Ascending aorta (tissue), 2 donors: ENCODE measurements around the gene FHL1. TPM values are rescaled to one million over a fixed set of nuclear protein-coding genes. Genes with fewer than 3 reads are reported as not detected.
"Not testable (repeated sequence)": the region's sequence is repeated elsewhere in the genome, so short reads cannot be mapped to it uniquely, and the experiment has no call there.

Source experiments
- DNase-seq, 2 donors: peaks; one replicate each; pipeline ENCODE4 v3.0.0-alpha.2; 2019; ENCODE audit warnings: low spot score in 2 of 2
- H3K27ac ChIP-seq, 2 donors: fragments of 200-600 bp; sonication (generic); one replicate each; pipeline ENCODE4 v1.5.1; 2016 to 2017; ENCODE audit warnings: mild to moderate bottlenecking in 1 of 2
- H3K27me3 ChIP-seq: fragments of 200-600 bp; sonication (generic); one replicate; pipeline ENCODE4 v1.5.1; 2017
- H3K36me3 ChIP-seq, 2 donors: fragments of 200-600 bp; sonication (generic); one replicate each; pipeline ENCODE4 v1.5.1; 2016
- H3K4me1 ChIP-seq, 2 donors: fragments of 200-600 bp; sonication (generic); one replicate each; pipeline ENCODE4 v1.5.1; 2016 to 2017; ENCODE audit warnings: mild to moderate bottlenecking in 1 of 2
- H3K4me3 ChIP-seq, 2 donors: fragments of 200-600 bp; sonication (generic); one replicate each; pipeline ENCODE4 v1.5.1; 2016 to 2017; ENCODE audit warnings: mild to moderate bottlenecking in 1 of 2
- H3K9me3 ChIP-seq, 2 donors: fragments of 200-600 bp; sonication (generic); one replicate each; pipeline ENCODE4 v1.5.1; 2016
- intact Hi-C: fragments of 100-400 bp; cut with DNase I; formaldehyde crosslinking; loops from one replicate; pipeline ENCODE4 v1.15.1; 2023
- total RNA-seq: library from RNA; depleted of rRNA; stranded (reverse); fragments of >200 nt; gene quantifications from one replicate; pipeline ENCODE4 v1.1.0, GENCODE V29; 2016
- TF ChIP-seq, protein P1 (sequence below), 3 experiments: fragments of 200-600 bp in 2 of 3; fragments of 450-650 bp in 1 of 3; sonication (generic) in 2 of 3; IDR thresholded peaks; one replicate each; pipeline ENCODE4 v1.5.1; 2016 to 2019; ENCODE audit warnings: antibody characterized with exemption in 3 of 3, mild to moderate bottlenecking in 1 of 3, moderate library complexity in 1 of 3

FHL1 gene
- total RNA-seq, 1 donor from 2014 or later: 850 TPM

- no peaks in the 10 kb centered on the region for H3K9me3 ChIP-seq
- H3K27ac ChIP-seq: peak overlapping the region; percentile 78 to 81
- no peak for DNase-seq
- TF ChIP-seq, protein P1, sequence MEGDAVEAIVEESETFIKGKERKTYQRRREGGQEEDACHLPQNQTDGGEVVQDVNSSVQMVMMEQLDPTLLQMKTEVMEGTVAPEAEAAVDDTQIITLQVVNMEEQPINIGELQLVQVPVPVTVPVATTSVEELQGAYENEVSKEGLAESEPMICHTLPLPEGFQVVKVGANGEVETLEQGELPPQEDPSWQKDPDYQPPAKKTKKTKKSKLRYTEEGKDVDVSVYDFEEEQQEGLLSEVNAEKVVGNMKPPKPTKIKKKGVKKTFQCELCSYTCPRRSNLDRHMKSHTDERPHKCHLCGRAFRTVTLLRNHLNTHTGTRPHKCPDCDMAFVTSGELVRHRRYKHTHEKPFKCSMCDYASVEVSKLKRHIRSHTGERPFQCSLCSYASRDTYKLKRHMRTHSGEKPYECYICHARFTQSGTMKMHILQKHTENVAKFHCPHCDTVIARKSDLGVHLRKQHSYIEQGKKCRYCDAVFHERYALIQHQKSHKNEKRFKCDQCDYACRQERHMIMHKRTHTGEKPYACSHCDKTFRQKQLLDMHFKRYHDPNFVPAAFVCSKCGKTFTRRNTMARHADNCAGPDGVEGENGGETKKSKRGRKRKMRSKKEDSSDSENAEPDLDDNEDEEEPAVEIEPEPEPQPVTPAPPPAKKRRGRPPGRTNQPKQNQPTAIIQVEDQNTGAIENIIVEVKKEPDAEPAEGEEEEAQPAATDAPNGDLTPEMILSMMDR (IDR thresholded peaks at IDR 0.05): peak; percentile 27 to 52 (median 30)
- H3K36me3 ChIP-seq: no peaks in the 10 kb centered on the region
- intact Hi-C loops: loop anchor here (2.0 to 5.0 kb wide), 2 partner anchors 42 to 96 kb away; no protein-coding TSS in a partner anchor
- H3K4me1 ChIP-seq: peaks cover 3 to 32% of the 10 kb centered on the region in 2 donors
- H3K27me3 ChIP-seq: no peaks in the 10 kb centered on the region
- peak overlapping the region in 1 of 2 donors; percentile 51 for H3K4me3 ChIP-seq
Measured at GRCh38 chrX:136166221-136166855, 19.0 kb downstream of the FHL1 start.

GRCh38 chrX:136167989-136168388, 20.7 kb downstream of the FHL1 start:
- not testable (repeated sequence) for H3K36me3 ChIP-seq, DNase-seq, H3K27me3 ChIP-seq, H3K9me3 ChIP-seq
- Histone ChIP-seq H3K4me3 (peak overlapping the region in 1 of 2 donors; percentile 51), H3K4me1 (peaks cover 0 to 31% of the 10 kb centered on the region in 2 donors), H3K27ac (peak overlapping the region; percentile 78 to 81)
- intact Hi-C loops: loop anchor here (2.0 to 5.0 kb wide), 2 partner anchors 41 to 94 kb away; no protein-coding TSS in a partner anchor

- H3K9me3 ChIP-seq: no peaks in the 10 kb centered on the region
- H3K4me3 ChIP-seq: peak overlapping the region in 1 of 2 donors; percentile 51
- H3K36me3 ChIP-seq: no peaks in the 10 kb centered on the region
- DNase-seq: peak in 1 of 2 donors; percentile 92
- H3K4me1 ChIP-seq: peaks cover 0 to 33% of the 10 kb centered on the region in 2 donors
- TF ChIP-seq, protein P1 (IDR thresholded peaks at IDR 0.05): no peak
- peak overlapping the region; percentile 78 to 81 for H3K27ac ChIP-seq
- H3K27me3 ChIP-seq: no peaks in the 10 kb centered on the region
- intact Hi-C loops: loop anchor here (5.0 kb wide), 1 partner anchor 93 kb away; no protein-coding TSS in a partner anchor
Measured at GRCh38 chrX:136168929-136169735, 21.8 kb downstream of the FHL1 start.

- no peaks in the 10 kb centered on the region for H3K9me3 ChIP-seq
- peak overlapping the region; percentile 75 to 78 for H3K27ac ChIP-seq
- TF ChIP-seq, protein P1 (IDR thresholded peaks at IDR 0.05): peak in 2 of 3 experiments; percentile 16 to 37
- intact Hi-C loops: no loop called here
- H3K36me3 ChIP-seq: no peaks in the 10 kb centered on the region
- H3K4me1 ChIP-seq: peaks cover 0 to 41% of the 10 kb centered on the region in 2 donors
- H3K4me3 ChIP-seq: peak overlapping the region; percentile 25 to 43
- H3K27me3 ChIP-seq: no peaks in the 10 kb centered on the region
- DNase-seq: no peak
Measured at GRCh38 chrX:136170139-136170800, 22.9 kb downstream of the FHL1 start.

DNA sequence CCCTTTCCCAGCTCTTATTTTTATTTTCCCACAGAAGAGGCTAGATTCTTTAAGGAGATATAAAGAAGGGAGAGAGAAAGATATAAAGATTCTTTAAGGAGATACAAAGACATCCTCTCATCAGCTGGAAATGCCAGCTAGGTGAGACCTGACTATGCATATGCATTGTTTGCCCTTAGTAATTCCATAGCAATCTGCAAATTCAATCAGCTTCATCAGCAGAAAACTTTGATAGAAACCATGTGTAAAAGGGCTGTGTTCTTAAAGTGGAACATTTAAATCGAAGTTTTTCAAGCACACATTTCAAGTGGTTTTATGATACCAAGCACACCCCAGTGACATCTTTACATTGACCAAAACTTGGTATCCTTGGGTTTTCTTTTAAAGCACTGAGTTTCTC, 24.1 kb downstream of the FHL1 start:
- Histone ChIP-seq H3K4me3 (peak overlapping the region in 1 of 2 donors; percentile 43), H3K27ac (peak overlapping the region; percentile 75 to 78), H3K36me3 (no peaks in the 10 kb centered on the region), H3K9me3 (no peaks in the 10 kb centered on the region), H3K27me3 (no peaks in the 10 kb centered on the region), H3K4me1 (peaks cover 0 to 44% of the 10 kb centered on the region in 2 donors)
- no peak for DNase-seq
- intact Hi-C loops: no loop called here
- TF ChIP-seq, protein P1 (IDR thresholded peaks at IDR 0.05): no peak
